Measurements from ENCODE around the gene HDAC4.

DNA sequence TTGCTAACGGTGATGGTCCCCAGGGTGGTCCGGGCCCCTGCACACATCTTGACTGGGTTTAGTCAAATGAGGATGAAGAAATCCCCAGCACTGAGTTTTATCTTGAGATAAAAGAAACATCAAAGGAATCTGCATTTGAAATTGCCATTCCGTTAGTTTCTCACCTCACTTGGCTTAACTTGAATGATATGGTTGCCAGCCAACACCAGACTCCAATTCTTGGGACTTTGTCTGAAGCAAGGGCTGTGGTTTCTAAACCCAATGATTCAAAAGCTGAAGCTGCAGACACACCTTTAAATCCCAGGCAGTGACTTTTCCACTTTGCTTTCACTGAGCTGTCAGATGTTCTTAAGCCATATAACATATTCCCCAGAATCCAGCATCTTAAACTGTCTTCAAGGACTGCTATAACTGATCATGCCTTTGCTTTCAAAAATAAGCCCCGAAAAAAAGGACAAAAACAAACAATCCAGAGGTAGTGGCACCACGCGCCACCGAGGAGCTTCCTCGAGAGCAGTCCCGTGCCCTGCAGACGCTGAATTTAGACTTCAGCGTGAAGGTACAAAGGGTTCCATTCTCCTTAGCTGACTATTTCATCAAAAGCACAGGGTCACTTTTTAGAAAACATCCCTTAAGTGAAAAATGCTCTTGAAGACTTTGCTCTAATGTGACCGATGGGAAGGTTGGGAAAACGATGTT is 189.3 kb downstream of the HDAC4 start:
- TF ChIP-seq SUZ12 (IDR thresholded peaks at IDR 0.05; ENCODE audit: extremely low read depth, insufficient read depth, insufficient read length) (no peak), ZNF274 (IDR thresholded peaks at IDR 0.05; ENCODE audit: low read depth, low read length) (no peak), YY1 (IDR thresholded peaks at IDR 0.05; ENCODE audit: insufficient read depth, insufficient read length) (no peak)
